IPS-11a (cell line): ENCODE measurements around the gene ALDH3A1.

Experiments
- H3K4me3 ChIP-seq: one replicate; pipeline ENCODE4 v1.5.1; 2013; ENCODE audit warnings: low read depth, low read length, control low read depth

Gene ALDH3A1

GRCh38 chr17:19760746-19761145 lies 12.6 kb upstream of the ALDH3A1 start:
- H3K4me3 ChIP-seq = no peak overlapping the region

GRCh38 chr17:19759568-19760549 lies 11.8 kb upstream of the ALDH3A1 start:
- H3K4me3 ChIP-seq = no peak overlapping the region

- no peak overlapping the region for H3K4me3 ChIP-seq
These were observed 9.6 kb upstream of the ALDH3A1 start for GRCh38 chr17:19757536-19758180.

DNA sequence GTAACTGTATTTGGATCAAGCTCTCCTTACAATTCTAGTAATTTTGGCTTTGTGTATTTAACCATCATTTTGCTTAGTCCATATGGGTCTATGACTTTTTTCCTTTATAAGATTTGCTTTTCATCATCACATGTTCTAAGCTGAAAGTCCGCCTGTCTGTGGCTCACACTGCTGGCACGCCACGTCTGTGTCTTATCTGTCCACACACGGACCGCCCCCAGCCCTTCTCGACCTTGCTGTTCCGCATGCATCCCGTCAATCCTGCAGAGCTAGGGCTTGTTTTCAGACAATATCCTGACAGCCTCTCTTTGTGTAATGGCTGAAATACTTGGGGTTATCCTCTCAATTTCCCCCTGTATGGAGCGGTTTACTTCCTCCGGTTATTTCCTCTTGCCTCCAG lies 8.4 kb upstream of the ALDH3A1 start:
- no peak overlapping the region for H3K4me3 ChIP-seq

- no peak overlapping the region for H3K4me3 ChIP-seq
These were observed 7.9 kb upstream of the ALDH3A1 start for GRCh38 chr17:19755821-19756510.

DNA sequence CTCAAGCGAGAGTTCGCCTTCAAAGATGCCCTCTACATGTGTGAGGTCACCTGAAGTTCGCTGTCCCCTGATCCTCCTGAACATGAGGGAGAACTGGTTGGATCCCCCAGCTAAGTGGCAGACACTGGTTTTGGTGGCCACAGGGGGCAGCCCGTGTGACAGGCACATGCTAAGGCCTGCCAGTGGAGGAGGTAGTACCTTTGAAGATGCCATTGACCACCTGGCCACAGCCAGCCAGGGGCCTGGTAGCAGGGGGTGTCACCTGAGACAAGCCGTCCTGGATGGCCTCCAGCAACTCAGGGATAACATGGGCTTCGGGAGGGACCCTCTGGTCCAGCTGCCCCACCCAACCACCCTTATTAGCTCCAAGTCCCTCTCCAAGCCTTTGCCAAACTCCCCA lies 7.3 kb upstream of the ALDH3A1 start:
- no peak overlapping the region for H3K4me3 ChIP-seq

DNA sequence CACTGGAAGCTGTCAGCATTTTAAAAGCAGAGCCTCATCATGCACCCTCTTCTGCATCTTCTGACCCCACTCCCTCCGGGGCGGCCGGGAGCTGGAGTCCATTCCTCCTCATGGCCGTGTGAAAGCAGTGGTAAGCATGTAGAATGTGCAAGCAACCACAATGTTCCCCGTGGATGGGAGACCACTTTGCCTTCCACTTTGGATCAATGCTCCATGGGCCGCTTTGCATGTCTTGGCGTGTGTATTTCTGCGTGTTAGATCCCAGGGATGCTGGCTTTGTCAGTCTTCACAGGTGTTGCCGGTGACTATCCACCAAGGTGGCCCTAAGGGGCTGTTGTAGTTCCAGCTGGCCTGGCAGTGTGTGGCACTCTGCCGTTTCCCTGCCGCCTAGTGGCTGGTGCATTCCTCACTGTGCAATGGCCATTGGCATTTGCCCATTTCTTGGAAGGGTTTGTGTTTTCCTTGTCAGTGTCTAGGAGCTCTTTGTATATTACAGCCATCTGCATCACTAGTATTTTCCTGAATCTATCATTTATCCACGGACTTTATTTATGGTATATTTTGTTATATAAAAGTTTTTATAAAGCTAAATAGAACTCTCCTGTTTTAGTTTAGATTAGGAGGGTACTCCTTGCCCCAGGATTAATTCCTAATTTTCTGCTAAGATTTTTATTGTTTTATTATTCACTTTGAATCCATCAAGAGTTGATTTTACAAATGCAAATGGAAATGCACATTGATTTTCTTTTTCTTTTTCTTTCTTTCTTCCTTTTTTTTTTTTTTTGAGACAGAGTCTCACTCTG lies 5.8 kb upstream of the ALDH3A1 start:
- H3K4me3 ChIP-seq = no peak overlapping the region

DNA sequence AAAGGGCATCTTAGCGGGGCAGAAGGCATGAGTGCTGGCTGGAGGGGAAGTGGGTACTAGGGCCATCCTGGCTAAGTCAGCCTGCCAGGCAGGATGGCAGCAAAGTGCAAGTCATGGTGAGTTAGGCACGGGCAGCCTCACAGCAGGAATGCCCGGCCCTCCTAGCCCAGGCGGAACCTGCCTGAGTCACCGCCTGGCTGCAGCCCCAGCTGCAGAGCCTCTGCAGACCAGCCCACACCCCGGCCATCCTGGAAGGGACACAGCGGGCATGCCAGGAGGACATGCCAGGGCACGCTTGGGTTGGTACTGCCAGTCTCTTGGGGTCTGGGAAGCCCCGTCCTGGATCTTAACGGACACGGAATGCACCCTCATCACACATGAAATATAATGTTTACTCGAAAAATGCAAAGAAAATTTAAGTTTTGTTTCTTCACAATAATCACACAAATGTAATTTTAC lies 5.0 kb upstream of the ALDH3A1 start:
- H3K4me3 ChIP-seq = no peak overlapping the region

- H3K4me3 ChIP-seq = no peak overlapping the region
These were observed 4.3 kb upstream of the ALDH3A1 start for GRCh38 chr17:19752216-19753050.

DNA sequence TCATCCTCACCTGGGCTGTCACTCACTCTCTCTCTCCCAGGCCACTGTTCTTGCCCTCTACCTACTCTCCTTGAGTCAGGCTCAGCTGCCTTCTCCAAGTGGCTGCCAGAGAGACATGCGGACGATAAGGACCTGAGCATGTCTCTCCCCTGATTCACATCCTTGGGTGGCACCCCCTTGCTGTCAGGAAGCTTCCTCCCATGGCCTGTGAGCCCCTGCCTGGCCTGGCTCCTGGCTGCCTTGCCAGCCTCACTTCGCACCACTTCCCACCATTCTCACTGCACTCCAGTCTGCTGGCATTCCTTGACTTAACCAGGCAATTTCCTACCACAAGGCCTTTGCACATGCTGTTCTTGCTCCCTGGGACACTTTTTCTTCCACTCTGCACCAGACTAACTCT lies 2.7 kb upstream of the ALDH3A1 start:
- no peak overlapping the region for H3K4me3 ChIP-seq

DNA sequence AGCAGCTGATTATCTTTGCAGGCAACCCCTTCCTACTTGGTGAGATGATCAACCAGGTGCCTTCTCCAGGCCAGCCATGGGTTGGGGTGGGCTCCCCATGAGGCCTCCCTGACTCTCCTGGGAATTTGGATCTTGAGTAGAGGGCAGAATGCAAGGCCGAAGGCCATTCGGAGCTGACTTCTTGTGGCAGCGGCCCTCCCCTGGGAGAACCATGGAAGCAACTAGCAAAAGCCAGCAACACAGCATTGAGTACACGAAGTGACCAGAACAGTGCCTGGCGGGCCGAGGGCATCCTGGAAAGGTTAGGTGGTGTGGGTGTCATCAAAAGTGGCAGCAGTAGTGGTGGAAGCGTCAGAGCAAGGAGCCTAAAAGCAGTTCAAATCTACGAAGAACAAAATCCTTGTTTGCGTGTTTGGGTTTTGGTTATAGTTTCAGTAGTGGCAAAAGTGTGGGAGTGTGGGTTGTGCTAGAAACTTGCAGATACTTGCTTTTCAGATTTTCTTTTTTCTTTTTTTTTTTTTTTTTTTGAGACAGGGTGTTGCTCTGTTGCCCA lies 2.0 kb upstream of the ALDH3A1 start:
- no peak overlapping the region for H3K4me3 ChIP-seq

GRCh38 chr17:19748807-19749193 lies 702 bp upstream of the ALDH3A1 start:
- H3K4me3 ChIP-seq = no peak overlapping the region

DNA sequence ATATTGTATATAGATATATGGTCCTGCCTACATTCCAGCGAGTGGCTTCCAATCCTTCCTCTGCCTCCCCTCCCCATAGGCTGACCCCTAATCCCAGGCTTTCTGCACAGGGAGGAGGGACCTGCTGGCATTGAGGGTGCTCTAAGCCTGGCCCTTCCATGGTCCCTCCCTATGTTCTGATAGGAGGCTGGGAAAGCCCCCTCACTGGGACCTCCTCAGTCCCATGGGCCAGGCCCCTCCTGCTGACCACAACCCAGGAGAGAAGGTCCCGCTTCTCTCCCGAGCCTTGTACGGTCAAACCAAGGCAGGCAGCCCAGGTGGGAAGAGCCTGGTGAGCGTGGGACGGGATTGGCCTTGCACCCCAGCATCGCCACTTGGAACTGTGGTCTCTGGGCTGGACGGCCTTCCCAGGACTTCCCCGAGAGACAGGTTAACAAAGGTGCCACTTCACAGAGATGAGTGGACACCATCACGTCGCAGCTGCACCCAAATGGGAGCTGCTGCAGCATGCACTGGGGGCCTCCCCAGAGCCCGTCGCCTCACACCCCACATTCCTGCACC lies 859 bp downstream of the ALDH3A1 start:
- no peak overlapping the region for H3K4me3 ChIP-seq

DNA sequence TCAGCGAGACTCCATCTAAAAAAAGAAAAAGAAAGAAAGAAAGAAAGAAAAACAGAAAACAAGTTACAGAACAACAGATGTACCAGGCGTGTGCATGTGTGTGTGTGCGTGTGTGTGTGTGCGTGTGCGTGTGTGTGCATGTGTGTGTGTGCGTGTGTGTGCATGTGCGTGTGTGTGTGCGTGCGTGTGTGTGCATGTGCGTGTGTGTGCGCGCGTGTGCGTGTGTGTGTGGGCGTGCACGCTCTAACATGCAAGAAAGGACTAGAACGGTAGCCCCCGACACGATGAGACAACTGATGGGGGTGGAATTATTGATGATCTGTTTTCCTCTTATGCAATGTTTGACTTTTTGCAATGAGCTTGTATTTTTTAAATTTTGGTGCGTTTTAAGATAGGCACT lies 1.6 kb downstream of the ALDH3A1 start:
- H3K4me3 ChIP-seq = no peak overlapping the region

GRCh38 chr17:19744922-19745757 lies 3.0 kb downstream of the ALDH3A1 start:
- no peak overlapping the region for H3K4me3 ChIP-seq

DNA sequence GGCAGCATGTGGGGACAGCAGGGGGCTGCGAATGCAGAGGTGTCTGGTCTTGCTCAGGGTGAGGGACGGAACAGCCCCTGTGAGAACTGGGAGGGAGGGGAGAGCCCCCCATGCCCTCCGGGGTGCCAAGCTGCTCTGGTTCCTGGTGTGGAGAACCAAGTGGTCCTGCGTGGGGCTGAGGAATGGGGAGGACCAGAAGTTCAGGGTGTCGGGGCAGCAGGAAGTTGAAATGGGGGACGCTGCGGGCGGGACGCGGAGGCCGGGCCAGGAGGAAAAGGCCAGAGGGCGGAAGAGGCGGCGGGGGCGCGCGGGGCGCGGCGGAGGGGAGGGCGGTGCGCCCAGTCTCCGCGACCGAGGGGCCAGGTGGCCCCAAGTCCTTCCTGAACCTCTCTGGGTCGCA lies 3.6 kb downstream of the ALDH3A1 start:
- peak overlapping the region; percentile 14 for H3K4me3 ChIP-seq

DNA sequence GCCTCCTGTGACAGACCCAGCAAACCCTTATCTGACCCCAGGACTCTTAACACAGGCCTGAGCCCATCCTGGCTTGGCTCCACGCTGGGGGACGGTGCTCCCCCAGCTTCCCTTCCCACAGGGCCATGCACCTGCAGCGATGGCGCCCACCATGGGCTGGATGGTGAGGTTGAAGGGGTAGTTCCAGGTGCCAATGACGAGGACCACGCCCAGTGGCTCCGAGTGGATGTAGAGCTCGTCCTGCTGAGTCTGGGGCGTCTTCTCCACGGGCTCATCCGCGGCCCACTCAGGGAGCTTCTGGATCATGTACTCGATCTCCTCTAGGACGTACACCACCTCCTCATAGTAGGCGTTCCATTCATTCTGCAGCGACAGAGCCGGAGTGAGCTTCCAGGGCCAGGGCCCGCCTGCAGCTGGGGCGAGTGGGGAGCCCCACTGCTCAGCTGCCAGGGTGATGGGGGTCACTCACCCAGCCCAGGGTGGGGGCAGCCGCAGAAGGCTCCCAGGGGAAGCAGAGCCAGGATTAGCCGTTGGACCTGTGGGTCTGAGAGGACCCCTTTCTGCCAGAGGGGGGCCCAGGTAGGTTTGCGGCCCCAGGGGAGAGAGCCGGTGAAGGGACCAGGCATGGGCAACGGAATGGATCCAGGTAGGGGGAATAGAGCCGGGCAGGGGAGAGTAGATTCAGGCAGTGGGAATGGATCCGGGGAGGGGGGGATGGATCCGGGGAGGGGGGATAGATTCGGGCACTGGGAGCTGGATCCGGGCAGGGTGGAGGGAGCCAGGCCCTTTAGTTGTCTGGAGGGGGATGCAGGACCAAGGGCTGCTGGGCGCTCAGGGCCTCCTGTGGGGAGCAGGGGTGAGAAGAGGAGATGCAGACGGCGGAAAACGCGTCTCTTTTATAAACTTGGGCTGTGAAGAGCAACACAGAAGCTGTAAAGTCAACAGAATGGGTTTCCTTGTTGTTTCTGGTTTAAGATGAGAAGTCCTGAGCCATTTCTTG lies 4.7 kb downstream of the ALDH3A1 start:
- H3K4me3 ChIP-seq = no peak overlapping the region
